Stomach (tissue), 9 donors: ENCODE measurements around the gene APBA1. TPM values are rescaled to one million over a fixed set of nuclear protein-coding genes. Genes with fewer than 3 reads are reported as not detected.
A peak's percentile ranks its signal among the peaks of the same experiment; 100 is the strongest.

Experiments
- DNase-seq, 2 donors: peaks; one replicate each; pipeline versions ENCODE4 v3.0.0 to v3.0.0-alpha.2; 2013 to 2019
- H3K27ac ChIP-seq, 5 donors: fragments of 200-600 bp in 4 of 5; sonication (generic) in 4 of 5; one replicate each; pipeline ENCODE4 v1.5.1; 2013 to 2019; ENCODE audit warnings: mild to moderate bottlenecking in 1 of 5, moderate library complexity in 1 of 5
- H3K27me3 ChIP-seq, 3 donors: fragments of 200-600 bp; sonication (generic); one replicate each; pipeline ENCODE4 v1.5.1; 2017 to 2019; ENCODE audit warnings: mixed run types in 1 of 3
- H3K36me3 ChIP-seq, 4 donors: fragments of 200-600 bp; sonication (generic); 1 replicate in 3 of 4; 2 replicates in 1 of 4; pipeline ENCODE4 v1.5.1; 2016 to 2019
- H3K4me1 ChIP-seq, 4 donors: fragments of 200-600 bp; sonication (generic); one replicate each; pipeline ENCODE4 v1.5.1; 2016 to 2019
- H3K4me3 ChIP-seq, 4 donors: fragments of 200-600 bp; sonication (generic) in 3 of 4; one replicate each; pipeline ENCODE4 v1.5.1; 2016 to 2019; ENCODE audit warnings: mild to moderate bottlenecking in 1 of 4
- H3K9me3 ChIP-seq, 4 donors: fragments of 200-600 bp; sonication (generic); one replicate each; pipeline ENCODE4 v1.5.1; 2016 to 2019
- CTCF ChIP-seq, 7 experiments: fragments of 450-650 bp in 4 of 7; fragments of 200-600 bp in 3 of 7; sonication (generic) in 3 of 7; IDR thresholded peaks; one replicate each; pipeline ENCODE4 v1.5.1; 2016 to 2019; ENCODE audit warnings: antibody characterized with exemption in 7 of 7, control low read depth in 2 of 7, mild to moderate bottlenecking in 1 of 7
- EP300 ChIP-seq: sonication (generic); formaldehyde crosslinking; IDR thresholded peaks from one replicate; pipeline ENCODE4 v1.6.1; 2017; ENCODE audit warnings: antibody characterized with exemption
- POLR2A ChIP-seq, 4 donors: fragments of 450-650 bp; IDR thresholded peaks; one replicate each; pipeline ENCODE4 v1.6.1; 2016; ENCODE audit warnings: antibody characterized with exemption in 4 of 4, control low read depth in 2 of 4, mild to moderate bottlenecking in 1 of 4, moderate library complexity in 1 of 4
- POLR2AphosphoS5 ChIP-seq, 3 donors: sonication (generic); formaldehyde crosslinking; IDR thresholded peaks; one replicate each; pipeline ENCODE4 v1.6.1; 2016; ENCODE audit warnings: antibody characterized with exemption in 3 of 3
- WGBS, 5 donors: extraction: QIAGEN DNeasy Blood & Tissue Kit in 3 of 5; methylation state at CpG; one replicate each; pipeline versions ENCODE4 v1.1.5 to v1.1.7; 2013 to 2018; 5-methylcytosine and 5-hydroxymethylcytosine counted together
- intact Hi-C: fragments of 100-400 bp; cut with DNase I; formaldehyde crosslinking; loops from one replicate; pipeline ENCODE4 v1.15.1; 2023; ENCODE audit warnings: low total_unique reads
- polyA plus RNA-seq, 3 donors: library from polyadenylated mRNA; stranded (reverse); fragments of 200-250 nt; gene quantifications; one replicate each; pipeline ENCODE4 v1.2.3, GENCODE V29; 2013
- total RNA-seq, 5 donors: library from RNA; depleted of rRNA; stranded (reverse); fragments of >200 nt; gene quantifications; one replicate each; pipeline versions ENCODE4 v1.1.0 to v1.2.3, GENCODE V29; 2014 to 2016
- donor health status: healthy with polysubstance abuse.
- donor health status: Bipolar disorder and iron deficiency.
- donor health status: healthy.

APBA1 gene
- total and polyA plus RNA-seq, 8 donors: 0.50 to 14.2 (median 3.2) TPM

GRCh38 chr9:69672596-69673310, 582 bp upstream of the APBA1 start:
- H3K27me3 ChIP-seq: peaks cover 0 to 12% (median 4%) of the 10 kb centered on the region in 3 donors
- 0 to 1% (median 1%) methylated on average over 3 to 60 of the region's 60 CpGs for WGBS, 5 donors
- H3K9me3 ChIP-seq: no peaks in the 10 kb centered on the region
- H3K36me3 ChIP-seq: no peaks in the 10 kb centered on the region
- peak overlapping the region; percentile 72 to 83 (median 76) for H3K4me3 ChIP-seq
- no peak for TF ChIP-seq EP300
- TF ChIP-seq CTCF (IDR thresholded peaks at IDR 0.05): peak in 5 of 7 experiments; percentile 64 to 87 (median 81)
- TF ChIP-seq POLR2A (IDR thresholded peaks at IDR 0.05): no peak
- peak in 1 of 3 donors; percentile 53 for TF ChIP-seq POLR2AphosphoS5 (IDR thresholded peaks at IDR 0.05)
- DNase-seq: peak; percentile 82 to 94
- intact Hi-C loops: no loop called here
- peaks cover 6 to 26% (median 14%) of the 10 kb centered on the region in 4 donors for H3K4me1 ChIP-seq
- peak overlapping the region; percentile 66 to 88 (median 73) for H3K27ac ChIP-seq

- Histone ChIP-seq H3K36me3 (no peaks in the 10 kb centered on the region), H3K4me3 (peak overlapping the region; percentile 72 to 83 (median 76)), H3K9me3 (no peaks in the 10 kb centered on the region), H3K27me3 (peaks cover 0 to 12% (median 4%) of the 10 kb centered on the region in 3 donors), H3K4me1 (peaks cover 6 to 26% (median 14%) of the 10 kb centered on the region in 4 donors), H3K27ac (peak overlapping the region; percentile 63 to 88 (median 81))
- DNase-seq: peak in 1 of 2 donors; percentile 61
- intact Hi-C loops: no loop called here
- TF ChIP-seq CTCF (IDR thresholded peaks at IDR 0.05) (no peak), EP300 (no peak), POLR2AphosphoS5 (IDR thresholded peaks at IDR 0.05) (no peak), POLR2A (IDR thresholded peaks at IDR 0.05) (no peak)
- 39 to 53% (median 45%) methylated on average over 12 to 15 of the region's 15 CpGs for WGBS, 5 donors
Measured at GRCh38 chr9:69671311-69671878, 776 bp downstream of the APBA1 start.

GRCh38 chr9:69667306-69667705, 4.9 kb downstream of the APBA1 start:
- no peak overlapping the region for H3K4me3 ChIP-seq
- no peak for DNase-seq
- H3K4me1 ChIP-seq: peaks cover 6 to 17% (median 10%) of the 10 kb centered on the region in 4 donors
- H3K27me3 ChIP-seq: peaks cover 0 to 12% (median 4%) of the 10 kb centered on the region in 3 donors
- H3K9me3 ChIP-seq: no peaks in the 10 kb centered on the region
- intact Hi-C loops: no loop called here
- H3K27ac ChIP-seq: no peak overlapping the region
- H3K36me3 ChIP-seq: no peaks in the 10 kb centered on the region
- WGBS, 5 donors: 85 to 100% (median 95%) methylated on average over 1 of the region's 1 CpG
- TF ChIP-seq POLR2A (IDR thresholded peaks at IDR 0.05): no peak
- TF ChIP-seq EP300: no peak
- no peak for TF ChIP-seq POLR2AphosphoS5 (IDR thresholded peaks at IDR 0.05)
- TF ChIP-seq CTCF (IDR thresholded peaks at IDR 0.05): no peak

GRCh38 chr9:69660304-69660703, 11.9 kb downstream of the APBA1 start:
- no peak overlapping the region for H3K27ac ChIP-seq
- intact Hi-C loops: no loop called here
- no peaks in the 10 kb centered on the region for H3K36me3 ChIP-seq
- TF ChIP-seq CTCF (IDR thresholded peaks at IDR 0.05) (no peak), POLR2A (IDR thresholded peaks at IDR 0.05) (no peak), POLR2AphosphoS5 (IDR thresholded peaks at IDR 0.05) (no peak), EP300 (no peak)
- H3K4me3 ChIP-seq: no peak overlapping the region
- no peaks in the 10 kb centered on the region for H3K4me1 ChIP-seq
- no peak for DNase-seq
- no peaks in the 10 kb centered on the region for H3K27me3 ChIP-seq
- WGBS, 5 donors: 35 to 52% (median 44%) methylated on average over 2 of the region's 2 CpGs
- no peaks in the 10 kb centered on the region for H3K9me3 ChIP-seq
